C4-2B (cell line): Measurements from ENCODE around the gene YIF1A.

ENCODE experiments used
- ZFX ChIP-seq: fragments of 450-650 bp; IDR thresholded peaks from 2 replicates; pipeline ENCODE4 v1.6.1; 2017
- TF ChIP-seq, protein P1 (sequence below): fragments of 450-650 bp; conservative IDR thresholded peaks from 2 replicates; pipeline ENCODE4 v1.5.1; 2017; ENCODE audit warnings: mild to moderate bottlenecking

DNA sequence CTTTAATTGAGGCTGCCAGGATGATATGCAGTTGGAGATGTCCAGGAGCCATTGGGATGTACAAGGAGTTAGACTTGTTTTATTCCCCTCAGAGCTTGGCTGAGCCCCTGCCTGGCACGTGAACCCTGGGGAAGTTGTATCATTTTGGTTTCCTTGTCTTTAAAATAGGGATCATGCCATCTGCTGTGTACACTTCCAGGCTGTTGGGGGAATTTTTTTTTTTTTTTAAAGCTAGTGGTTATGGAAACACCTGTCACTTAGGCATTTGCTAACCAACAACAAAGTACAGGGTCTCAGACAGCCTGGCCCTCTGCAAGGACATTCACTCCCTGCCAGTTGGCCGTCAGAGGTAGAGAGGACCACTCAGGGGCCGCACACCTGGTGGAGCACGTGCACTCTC is 29.0 kb downstream of the YIF1A start:
- TF ChIP-seq, protein P1, sequence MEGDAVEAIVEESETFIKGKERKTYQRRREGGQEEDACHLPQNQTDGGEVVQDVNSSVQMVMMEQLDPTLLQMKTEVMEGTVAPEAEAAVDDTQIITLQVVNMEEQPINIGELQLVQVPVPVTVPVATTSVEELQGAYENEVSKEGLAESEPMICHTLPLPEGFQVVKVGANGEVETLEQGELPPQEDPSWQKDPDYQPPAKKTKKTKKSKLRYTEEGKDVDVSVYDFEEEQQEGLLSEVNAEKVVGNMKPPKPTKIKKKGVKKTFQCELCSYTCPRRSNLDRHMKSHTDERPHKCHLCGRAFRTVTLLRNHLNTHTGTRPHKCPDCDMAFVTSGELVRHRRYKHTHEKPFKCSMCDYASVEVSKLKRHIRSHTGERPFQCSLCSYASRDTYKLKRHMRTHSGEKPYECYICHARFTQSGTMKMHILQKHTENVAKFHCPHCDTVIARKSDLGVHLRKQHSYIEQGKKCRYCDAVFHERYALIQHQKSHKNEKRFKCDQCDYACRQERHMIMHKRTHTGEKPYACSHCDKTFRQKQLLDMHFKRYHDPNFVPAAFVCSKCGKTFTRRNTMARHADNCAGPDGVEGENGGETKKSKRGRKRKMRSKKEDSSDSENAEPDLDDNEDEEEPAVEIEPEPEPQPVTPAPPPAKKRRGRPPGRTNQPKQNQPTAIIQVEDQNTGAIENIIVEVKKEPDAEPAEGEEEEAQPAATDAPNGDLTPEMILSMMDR: no peak
- no peak for TF ChIP-seq ZFX
